Prostate gland (tissue), 2 donors: ENCODE data around the gene SOX9. TPM values are rescaled to one million over a fixed set of nuclear protein-coding genes. Genes with fewer than 3 reads are reported as not detected.
"Not testable (repeated sequence)": the region's sequence is repeated elsewhere in the genome, so short reads cannot be mapped to it uniquely, and the experiment has no call there.

Experiments
- DNase-seq: peaks from one replicate; pipeline ENCODE4 v3.0.0-alpha.2; 2019; ENCODE audit warnings: low spot score
- H3K27ac ChIP-seq, 2 donors: fragments of 200-600 bp; sonication (generic); 2 replicates each; pipeline ENCODE4 v1.5.1; 2017 to 2019
- H3K27me3 ChIP-seq: fragments of 200-600 bp; sonication (generic); replicated peaks from 2 replicates; pipeline ENCODE4 v1.5.1; 2019; ENCODE audit not compliant: insufficient read depth
- H3K36me3 ChIP-seq, 2 donors: fragments of 200-600 bp; sonication (generic); 1 replicate in 1 of 2; 2 replicates in 1 of 2; pipeline versions ENCODE4 v1.5.1 to v1.8.1; 2017 to 2019
- H3K4me1 ChIP-seq: fragments of 200-600 bp; sonication (generic); replicated peaks from 2 replicates; pipeline ENCODE4 v1.5.1; 2019
- H3K4me3 ChIP-seq, 2 donors: fragments of 200-600 bp; sonication (generic); 2 replicates each; pipeline ENCODE4 v1.5.1; 2017 to 2019
- H3K9me3 ChIP-seq: fragments of 200-600 bp; sonication (generic); 2 replicates; pipeline ENCODE4 v1.5.1; 2017
- CTCF ChIP-seq, 4 experiments: fragments of 200-600 bp in 2 of 4; fragments of 450-650 bp in 2 of 4; sonication (generic) in 2 of 4; IDR thresholded peaks; 1 replicate in 3 of 4; 2 replicates in 1 of 4; pipeline ENCODE4 v1.5.1; 2016 to 2019; ENCODE audit warnings: antibody characterized with exemption in 4 of 4, mild to moderate bottlenecking in 2 of 4, moderate library complexity in 2 of 4
- POLR2A ChIP-seq: fragments of 450-650 bp; IDR thresholded peaks from one replicate; pipeline ENCODE4 v1.6.1; 2016; ENCODE audit warnings: antibody characterized with exemption, mild to moderate bottlenecking
- POLR2AphosphoS5 ChIP-seq: sonication (generic); formaldehyde crosslinking; IDR thresholded peaks from one replicate; pipeline ENCODE4 v1.6.1; 2017; ENCODE audit warnings: antibody characterized with exemption
- WGBS: methylation state at CpG from one replicate; pipeline ENCODE4 v1.1.5; 2018; 5-methylcytosine and 5-hydroxymethylcytosine counted together
- intact Hi-C: fragments of 100-400 bp; cut with DNase I; formaldehyde crosslinking; loops from one replicate; pipeline ENCODE4 v1.14.2; 2022
- total RNA-seq, 2 donors: library from RNA; depleted of rRNA; stranded (reverse); fragments of >200 nt; gene quantifications; one replicate each; pipeline ENCODE4 v1.1.0, GENCODE V29; 2016

SOX9 gene
- total RNA-seq, 2 donors from 2014 or later: 92.8 to 204 TPM

DNA sequence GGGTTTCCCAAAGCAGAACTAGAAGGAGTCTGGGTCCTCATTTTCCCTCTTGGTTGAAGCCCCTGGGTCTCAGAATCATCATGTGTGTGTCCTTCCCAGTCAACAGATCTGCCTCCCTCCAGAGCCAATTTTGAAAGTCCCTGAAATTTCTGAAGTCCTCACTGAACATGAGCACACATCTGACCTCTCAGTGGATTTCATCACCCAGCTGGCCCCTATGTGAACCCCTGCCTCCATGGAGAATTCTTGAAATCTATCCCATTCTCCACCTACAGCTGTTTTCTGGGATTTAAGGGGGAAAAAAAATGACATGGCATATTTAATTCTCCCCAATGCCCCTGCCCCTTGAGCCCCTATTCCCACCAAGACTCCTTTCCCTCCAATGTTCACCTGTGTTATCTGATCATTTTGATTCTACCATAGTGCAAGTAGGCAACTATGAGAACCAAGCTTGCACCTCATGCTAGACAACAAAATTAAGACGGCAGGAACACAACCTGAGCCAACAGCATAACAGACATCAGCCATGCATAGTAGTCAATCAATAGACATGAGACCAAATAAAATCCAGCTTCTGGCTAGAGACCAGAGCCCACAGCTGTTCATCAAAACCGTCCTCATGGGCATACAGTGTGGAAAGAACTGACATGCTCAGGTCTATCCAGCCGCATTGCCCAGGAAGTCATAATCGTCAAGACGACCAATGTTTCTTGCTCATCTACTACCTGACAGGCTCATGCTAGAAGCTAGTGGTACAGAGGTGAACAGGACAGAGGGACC lies 14.9 kb downstream of the SOX9 start:
- TF ChIP-seq POLR2A (no peak), CTCF (IDR thresholded peaks at IDR 0.05) (no peak), POLR2AphosphoS5 (no peak)
- WGBS: 94% methylated on average over 5 of the region's 5 CpGs
- DNase-seq: no peak
- Histone ChIP-seq H3K9me3 (no peaks in the 10 kb centered on the region), H3K27ac (no peak overlapping the region), H3K36me3 (no peaks in the 10 kb centered on the region), H3K4me1 (no peaks in the 10 kb centered on the region), H3K27me3 (no peaks in the 10 kb centered on the region), H3K4me3 (no peak overlapping the region)
- intact Hi-C loops: no loop called here

DNA sequence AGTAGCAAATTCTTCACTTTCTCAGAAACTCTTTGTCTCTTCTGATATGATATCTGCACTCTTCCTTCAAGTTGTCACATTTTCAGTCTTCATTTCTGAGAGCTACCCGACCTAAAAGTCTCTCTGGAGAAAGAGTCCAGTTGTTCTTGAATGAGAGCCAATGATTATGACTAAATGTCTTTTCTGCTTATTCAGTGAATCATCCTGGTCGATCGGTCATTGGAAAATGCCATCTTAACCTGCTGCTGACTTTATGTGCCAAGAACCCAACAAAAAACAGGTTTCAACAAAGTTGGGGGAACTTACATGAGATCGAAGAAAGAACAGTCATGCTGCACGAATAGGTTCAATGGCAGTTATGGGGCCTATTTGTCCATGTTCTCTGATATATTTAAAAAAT lies 15.9 kb downstream of the SOX9 start:
- DNase-seq: no peak
- Histone ChIP-seq H3K27me3 (no peaks in the 10 kb centered on the region), H3K9me3 (no peaks in the 10 kb centered on the region), H3K4me3 (no peak overlapping the region), H3K36me3 (no peaks in the 10 kb centered on the region), H3K4me1 (no peaks in the 10 kb centered on the region), H3K27ac (no peak overlapping the region)
- intact Hi-C loops: no loop called here
- TF ChIP-seq CTCF (IDR thresholded peaks at IDR 0.05) (no peak), POLR2A (no peak), POLR2AphosphoS5 (no peak)
- WGBS: 38% methylated on average over 5 of the region's 5 CpGs

DNA sequence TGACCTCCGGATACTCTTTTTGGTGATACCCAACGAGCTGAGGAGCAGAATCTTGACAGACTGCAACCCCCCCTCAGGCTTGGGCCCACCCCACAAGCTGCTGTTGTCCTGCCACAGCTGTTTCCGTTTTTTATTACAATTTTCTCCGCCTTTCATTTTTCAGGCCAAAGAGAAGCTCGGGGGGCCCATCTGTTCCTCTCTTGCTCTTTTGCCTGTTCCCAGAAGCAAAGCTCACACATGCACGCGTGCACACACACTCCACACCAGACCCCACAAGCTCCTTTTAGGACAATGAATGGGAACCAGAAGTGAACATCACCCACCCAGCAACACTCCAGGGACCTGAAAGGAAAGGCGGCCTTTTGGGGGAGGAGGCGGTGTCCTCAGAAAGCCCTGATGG lies 16.3 kb downstream of the SOX9 start:
- intact Hi-C loops: no loop called here
- H3K27me3 ChIP-seq: no peaks in the 10 kb centered on the region
- H3K27ac ChIP-seq: no peak overlapping the region
- no peak overlapping the region for H3K4me3 ChIP-seq
- WGBS: 83% methylated on average over 9 of the region's 9 CpGs
- H3K9me3 ChIP-seq: no peaks in the 10 kb centered on the region
- no peak for DNase-seq
- H3K36me3 ChIP-seq: no peaks in the 10 kb centered on the region
- TF ChIP-seq POLR2AphosphoS5 (no peak), CTCF (IDR thresholded peaks at IDR 0.05) (no peak), POLR2A (no peak)
- no peaks in the 10 kb centered on the region for H3K4me1 ChIP-seq

DNA sequence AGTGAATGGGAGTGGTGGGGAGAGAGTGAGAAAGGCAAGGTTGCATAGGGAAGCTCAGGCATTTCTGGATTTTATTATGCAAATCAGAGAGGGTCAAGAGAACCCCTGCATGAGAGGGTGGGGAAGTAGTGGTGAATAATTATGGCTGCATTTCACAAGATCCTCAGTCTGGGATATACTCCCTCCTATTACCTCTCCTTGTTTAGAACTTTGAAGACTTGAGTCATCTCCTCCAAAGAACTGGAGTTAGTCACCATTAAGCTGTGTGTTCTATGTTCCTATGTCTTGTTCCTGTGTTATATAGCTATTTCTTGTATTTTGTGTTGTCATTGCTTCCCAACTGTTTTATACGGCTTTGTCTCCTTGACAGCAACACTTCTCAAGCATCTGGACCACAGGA lies 18.4 kb downstream of the SOX9 start:
- no peak for DNase-seq
- Histone ChIP-seq H3K27ac (no peak overlapping the region), H3K36me3 (no peaks in the 10 kb centered on the region), H3K4me1 (no peaks in the 10 kb centered on the region), H3K9me3 (no peaks in the 10 kb centered on the region), H3K27me3 (no peaks in the 10 kb centered on the region), H3K4me3 (no peak overlapping the region)
- no peak for TF ChIP-seq CTCF (IDR thresholded peaks at IDR 0.05)
- no peak for TF ChIP-seq POLR2A
- TF ChIP-seq POLR2AphosphoS5: no peak
- intact Hi-C loops: no loop called here
- WGBS: 97% methylated on average over 1 of the region's 1 CpG

- intact Hi-C loops: no loop called here
- WGBS: 62% methylated on average over 7 of the region's 7 CpGs
These were observed 20.5 kb downstream of the SOX9 start for GRCh38 chr17:72141336-72141735.

GRCh38 chr17:72142097-72142496 lies 21.3 kb downstream of the SOX9 start:
- DNase-seq, intact Hi-C loops, H3K4me1 ChIP-seq, H3K36me3 ChIP-seq, H3K4me3 ChIP-seq, H3K27ac ChIP-seq, H3K27me3 ChIP-seq, H3K9me3 ChIP-seq: not testable (repeated sequence)
- WGBS: 96% methylated on average over 11 of the region's 11 CpGs

More at GRCh38 chr17:72141336-72141735, 20.5 kb downstream of the SOX9 start:
- Histone ChIP-seq H3K9me3 (no peaks in the 10 kb centered on the region), H3K4me1 (no peaks in the 10 kb centered on the region), H3K27ac (no peak overlapping the region), H3K4me3 (no peak overlapping the region), H3K36me3 (no peaks in the 10 kb centered on the region), H3K27me3 (no peaks in the 10 kb centered on the region)
- TF ChIP-seq CTCF (IDR thresholded peaks at IDR 0.05): no peak
- TF ChIP-seq POLR2A: no peak
- no peak for TF ChIP-seq POLR2AphosphoS5
- no peak for DNase-seq
